Activated CD8-positive, alpha-beta memory T cell treated with anti-CD3 and anti-CD28 coated beads, Interleukin-2, amount 50 U/mL, for 48 hours (primary cell): ENCODE data around the gene SLC17A1.

Experiments used
- DNase-seq: peaks from one replicate; pipeline ENCODE4 v3.0.0-alpha.2; 2020

The SLC17A1 gene

GRCh38 chr6:25830458-25830857 lies 1.4 kb downstream of the SLC17A1 start:
- DNase-seq, result no peak

DNA sequence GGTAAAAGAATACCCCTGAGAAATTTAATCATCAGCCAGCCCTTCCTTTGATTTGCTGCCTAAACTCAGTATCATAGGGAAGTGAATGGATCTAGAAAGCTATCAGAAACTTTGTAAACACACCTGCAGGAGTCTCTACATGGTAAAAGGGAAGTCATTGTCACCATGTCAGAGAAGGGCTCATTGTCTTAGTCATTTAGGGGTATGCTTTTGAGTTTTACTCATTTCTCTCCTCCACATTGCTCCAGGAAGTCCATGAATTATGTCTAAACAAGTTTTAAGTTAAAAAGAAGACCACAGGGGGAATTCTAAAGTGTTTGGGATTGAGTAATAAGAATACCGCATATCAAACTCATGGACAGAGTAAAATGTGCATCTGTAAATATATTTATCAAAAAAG lies 2.5 kb downstream of the SLC17A1 start:
- no peak for DNase-seq

GRCh38 chr6:25821341-25821740 lies 10.5 kb downstream of the SLC17A1 start:
- DNase-seq, result no peak

DNA sequence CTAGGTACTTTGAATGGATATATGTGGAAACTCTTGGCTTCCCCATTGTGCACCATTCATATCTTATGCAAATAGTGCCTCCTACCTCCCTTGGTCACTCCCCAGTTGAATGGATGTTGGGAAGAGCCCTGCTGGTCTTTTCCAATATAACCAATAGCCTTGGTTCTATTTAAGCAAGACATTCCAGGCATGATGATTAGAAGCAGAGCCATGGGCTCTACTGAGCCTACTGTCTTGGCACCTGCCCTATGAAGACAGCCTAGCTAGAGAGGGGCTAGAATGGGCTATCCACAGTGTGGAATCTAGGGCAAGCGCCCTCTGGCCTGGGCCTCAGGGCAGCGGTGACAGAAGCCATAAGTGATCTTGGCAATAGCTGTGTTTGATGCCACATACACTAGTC lies 15.6 kb downstream of the SLC17A1 start:
- no peak for DNase-seq

- DNase-seq, result no peak
Observed at GRCh38 chr6:25815194-25815593, 16.7 kb downstream of the SLC17A1 start.

DNA sequence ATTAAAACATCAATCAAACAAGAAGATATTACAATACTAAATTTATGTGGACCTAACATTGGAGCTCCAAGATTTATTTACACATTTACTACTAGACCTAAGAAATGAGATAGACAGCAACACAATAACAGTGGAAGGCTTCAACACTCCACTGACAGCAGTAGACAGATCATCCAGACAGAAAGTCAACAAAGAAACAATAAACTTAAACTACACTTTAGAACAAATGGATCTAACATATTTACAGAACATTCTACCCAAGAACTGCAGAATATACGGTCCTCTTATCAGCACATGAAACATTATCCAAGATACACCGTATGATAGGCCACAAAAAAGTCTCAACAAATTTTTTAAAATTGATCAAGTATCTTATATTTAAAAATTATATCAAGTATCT lies 27.0 kb downstream of the SLC17A1 start:
- DNase-seq, result no peak

DNA sequence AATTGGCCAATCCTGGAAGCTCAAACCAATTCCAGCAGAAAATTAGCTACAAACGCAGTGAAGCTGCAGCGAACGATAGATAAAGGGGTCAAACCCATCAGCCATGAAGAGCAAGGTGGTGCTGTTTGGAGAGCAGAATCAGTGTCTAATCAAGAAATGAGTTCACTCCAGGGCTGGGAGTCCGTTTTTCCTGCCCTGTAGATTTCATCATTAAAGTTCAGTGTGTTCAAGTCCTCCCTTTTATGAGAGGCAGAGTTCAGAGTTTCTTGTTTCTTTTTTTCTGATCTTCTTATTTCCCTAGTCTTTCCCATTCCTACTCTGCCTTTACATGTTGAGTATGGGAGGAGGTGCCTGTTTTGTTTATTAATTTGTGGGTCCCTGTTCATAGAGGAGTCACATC lies 30.4 kb downstream of the SLC17A1 start:
- DNase-seq, result no peak

DNA sequence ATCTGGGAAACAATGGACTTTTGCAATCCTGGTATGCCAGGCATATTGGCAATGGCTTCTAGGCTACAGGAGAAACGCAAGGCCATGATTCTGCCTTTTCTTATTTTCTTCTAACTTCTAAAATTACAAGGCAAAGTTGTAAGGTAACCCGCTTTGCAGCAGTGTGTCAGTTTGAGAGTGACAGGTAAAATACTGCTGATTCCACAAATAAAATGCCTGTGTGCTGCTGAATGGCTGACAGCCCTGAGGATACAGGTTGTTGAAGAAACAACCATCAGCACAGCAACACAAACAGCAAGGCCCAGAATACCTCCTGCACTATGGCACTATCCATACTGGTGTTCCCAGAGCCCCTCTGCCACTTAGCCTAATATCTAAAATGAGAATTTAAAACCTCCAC lies 37.1 kb downstream of the SLC17A1 start:
- DNase-seq, result no peak

DNA sequence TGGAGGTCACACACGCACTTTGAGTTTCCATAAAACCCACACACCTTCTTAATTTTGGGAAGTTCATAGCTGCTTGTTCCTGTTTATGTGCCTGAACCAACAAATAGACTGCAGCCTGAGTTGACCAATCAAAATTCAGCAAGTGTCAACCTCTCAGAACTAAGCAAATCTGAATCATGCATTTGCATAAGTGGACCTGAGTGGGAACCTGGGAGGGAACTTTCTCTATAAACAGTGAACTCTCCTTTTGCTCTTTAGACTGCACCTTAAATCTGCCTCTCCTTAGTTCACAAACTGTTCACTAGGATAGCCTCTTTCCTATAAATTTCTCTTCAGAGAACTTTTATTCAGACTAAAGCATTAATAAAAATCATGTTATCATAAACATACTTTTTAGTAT lies 37.9 kb downstream of the SLC17A1 start:
- no peak for DNase-seq

DNA sequence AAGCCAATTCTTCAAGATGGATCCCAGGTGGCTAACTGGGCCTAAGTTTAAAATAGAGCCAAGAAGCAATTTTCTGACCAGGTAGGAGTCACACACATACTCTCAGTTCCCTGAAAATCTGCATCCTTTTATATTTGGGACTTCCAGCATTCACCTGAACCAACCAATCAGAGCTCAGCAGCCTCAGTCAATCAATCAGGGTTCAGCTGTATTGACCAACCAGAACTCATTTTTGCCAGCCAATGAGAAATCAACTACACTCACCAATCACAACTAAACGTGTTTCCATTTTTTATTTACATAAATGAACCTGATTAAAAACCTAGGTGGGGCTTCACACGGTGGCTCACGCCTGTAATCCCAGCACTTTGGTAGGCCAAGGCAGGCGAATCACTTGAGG lies 39.8 kb downstream of the SLC17A1 start:
- no peak for DNase-seq

DNA sequence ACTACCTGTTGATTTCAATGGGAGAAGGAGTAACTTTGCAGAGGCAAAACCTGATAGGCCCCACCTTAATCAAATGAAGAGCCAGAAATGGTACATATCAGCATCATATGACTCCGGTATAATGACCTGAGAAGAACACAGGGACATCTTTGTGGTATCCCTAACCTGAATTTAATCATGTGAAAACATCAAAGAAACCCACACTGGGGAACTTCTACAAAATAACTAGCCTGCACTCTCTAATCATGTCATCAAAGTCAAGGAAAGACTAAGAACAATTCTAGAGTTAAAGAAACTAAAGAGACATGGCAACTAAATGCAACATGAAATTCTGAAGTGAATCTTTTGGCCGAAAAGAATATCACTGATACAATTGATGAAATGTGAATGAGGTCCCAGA lies 42.4 kb downstream of the SLC17A1 start:
- DNase-seq, result no peak

DNA sequence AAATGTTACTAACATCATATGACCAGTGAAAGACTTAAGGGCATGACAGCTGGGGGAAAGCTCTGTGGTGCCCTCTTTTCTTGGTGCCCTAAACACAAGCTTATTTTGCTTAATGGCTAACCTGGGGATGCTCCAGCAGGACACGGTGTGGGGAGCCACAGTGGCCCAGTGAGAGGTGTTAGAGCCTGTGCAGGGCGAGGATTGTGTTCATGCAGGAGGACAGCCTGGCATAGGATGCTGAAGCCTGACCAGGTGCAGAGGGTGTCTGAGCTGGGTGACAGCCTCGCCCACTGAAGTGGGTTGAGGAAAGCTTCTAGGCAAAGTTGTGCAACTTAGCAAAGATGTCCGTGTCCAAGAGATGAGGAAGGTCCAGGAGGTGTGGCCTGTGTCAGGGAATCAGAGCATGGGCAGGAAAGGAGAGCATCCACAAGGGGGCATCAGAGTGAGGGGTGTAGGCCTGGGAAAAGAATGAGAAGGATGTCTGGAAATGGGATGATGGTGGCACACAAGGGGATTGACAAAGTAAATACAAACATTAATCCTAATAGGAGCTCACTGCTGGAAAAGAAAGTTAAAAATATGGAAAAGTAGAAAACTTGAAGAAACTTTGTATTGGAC lies 43.4 kb downstream of the SLC17A1 start:
- DNase-seq, result no peak

DNA sequence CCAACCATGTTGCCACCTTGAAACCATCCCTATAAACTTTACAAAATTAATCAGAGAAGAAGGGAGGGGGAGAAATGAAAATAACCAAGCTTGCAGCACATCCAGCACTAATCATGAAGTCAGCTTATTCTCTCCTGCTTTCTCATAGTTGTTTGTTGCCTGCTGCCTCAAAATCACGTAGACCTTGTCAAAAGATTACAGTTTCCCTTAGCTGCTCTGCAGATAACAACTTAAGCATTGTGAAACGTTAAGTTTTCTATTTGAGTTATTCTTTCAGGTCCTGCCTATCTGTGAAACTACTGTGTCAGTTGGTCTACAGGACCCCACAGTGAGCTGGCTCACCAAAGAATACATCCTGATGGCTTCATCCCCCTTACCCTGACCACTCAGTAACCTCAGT lies 44.4 kb downstream of the SLC17A1 start:
- DNase-seq, result no peak

DNA sequence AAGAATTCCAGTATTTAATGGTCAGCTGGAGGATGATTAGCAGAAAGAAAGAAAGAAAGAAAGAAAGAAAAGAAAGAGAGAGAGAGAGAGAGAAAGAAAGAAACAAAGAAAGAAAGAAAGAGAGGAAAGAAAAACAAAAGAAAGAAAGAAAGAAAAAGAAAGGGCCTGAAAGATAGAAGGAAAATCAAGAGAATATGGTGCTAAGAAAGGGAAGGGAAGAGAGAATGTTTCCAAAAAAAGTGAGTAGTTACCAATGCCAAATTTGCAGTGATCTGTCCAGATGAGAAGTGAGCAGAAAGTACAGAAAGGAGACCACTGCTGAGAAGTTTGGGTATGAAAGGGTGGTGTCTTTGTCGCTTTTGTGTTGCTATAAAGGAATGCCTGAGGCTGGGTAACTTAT lies 50.7 kb downstream of the SLC17A1 start:
- no peak for DNase-seq

DNA sequence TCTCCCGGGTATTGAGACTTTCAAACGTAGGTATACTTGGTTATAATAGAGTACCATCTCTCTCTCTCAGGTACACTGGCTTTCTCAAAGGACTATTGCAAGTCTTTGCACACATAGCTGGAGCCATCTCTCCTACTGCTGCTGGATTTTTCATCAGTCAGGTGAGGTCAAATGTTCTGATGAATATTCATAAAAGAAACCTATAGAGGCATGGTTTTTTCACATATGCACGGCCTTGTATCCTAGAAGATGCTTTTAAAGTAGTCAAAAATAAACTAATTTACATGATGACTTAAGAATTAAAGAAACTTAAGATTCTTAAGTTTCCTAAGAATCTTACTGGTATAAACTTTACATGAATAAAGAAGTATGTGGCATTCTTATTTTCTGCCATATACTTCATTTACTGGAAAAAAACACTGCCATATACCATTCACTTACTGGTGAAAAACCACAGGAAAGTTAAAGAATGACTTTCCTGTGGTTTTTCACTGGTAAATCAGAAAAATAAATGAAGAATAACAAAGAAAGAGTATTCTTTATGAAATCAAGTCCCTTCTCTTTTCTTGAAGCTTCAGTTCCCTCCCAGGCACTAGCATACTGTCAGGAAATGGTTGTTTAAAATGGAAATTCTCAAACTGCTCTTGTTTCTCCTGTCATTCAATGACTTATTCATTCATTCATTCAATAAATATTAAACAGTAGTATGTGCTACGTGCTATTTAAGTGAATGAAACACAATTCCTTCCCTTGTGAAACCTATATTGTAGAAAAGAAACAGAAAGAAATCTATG lies 53.8 kb downstream of the SLC17A1 start:
- DNase-seq, result no peak

DNA sequence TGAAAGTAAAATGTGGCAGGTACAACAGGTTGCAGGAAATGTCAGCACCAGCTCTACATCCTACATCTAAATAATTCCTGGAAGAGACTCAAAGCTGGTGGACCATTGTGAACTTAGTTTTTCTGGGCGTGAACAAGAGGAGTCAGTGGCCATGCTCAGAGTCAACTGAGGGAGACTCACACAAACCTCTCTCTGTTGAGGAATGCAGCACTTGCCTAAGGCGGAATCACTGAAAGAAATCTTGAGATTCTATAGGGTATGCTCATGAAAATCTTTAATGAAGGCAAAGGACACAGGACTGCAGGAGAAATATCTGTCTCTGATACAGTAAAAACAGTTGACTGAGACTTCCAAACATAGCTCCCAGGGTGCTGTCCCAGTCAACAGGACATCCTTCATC lies 54.8 kb downstream of the SLC17A1 start:
- no peak for DNase-seq

DNA sequence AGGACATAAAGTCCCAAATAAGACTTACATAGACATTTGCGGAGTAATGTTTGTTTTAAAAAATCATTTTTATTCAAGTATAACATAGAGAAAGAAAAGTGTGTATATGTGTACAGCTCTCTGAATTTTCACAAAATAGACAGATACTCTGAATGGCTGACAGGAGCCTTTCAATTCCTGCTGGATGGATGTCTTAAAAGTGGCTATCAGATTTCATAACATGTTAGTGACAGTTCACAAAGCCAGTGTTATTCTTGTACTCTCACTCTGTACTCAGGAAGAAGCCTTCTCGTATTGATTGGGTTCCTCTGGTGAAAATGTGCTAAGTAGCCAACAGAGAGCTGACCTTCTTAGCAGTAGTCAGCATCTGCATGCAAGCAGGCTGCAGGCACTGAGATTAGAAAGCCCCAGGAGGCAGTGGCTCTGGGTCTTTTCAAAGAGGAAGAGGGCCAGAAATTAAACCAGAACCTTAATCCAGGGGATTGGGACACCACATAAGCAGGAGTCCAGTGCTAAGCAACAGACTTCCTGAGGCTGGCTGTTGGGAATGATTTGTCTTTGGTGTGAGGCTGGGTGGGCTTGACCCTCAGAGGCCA lies 57.6 kb downstream of the SLC17A1 start:
- DNase-seq, result no peak

GRCh38 chr6:25769983-25770382 lies 61.9 kb downstream of the SLC17A1 start:
- DNase-seq, result no peak

DNA sequence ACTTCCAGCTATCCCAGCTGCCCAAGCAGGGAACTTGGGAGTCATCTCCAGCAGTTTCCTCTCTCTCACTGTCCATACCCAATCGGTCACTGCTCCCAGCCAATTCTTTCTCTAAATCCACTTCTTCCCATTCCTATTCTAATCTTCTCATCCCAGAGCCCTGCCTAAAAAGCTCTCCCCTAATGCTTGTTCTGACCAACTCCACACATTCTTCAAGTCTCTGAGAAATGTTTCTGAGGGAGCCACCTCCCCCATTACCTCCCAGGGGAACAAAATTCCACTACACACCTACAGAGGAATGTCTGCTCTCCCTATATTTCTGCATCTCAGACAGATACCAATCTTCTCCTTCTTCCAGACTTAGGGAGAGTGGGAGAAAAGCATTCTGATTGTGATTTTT lies 63.3 kb downstream of the SLC17A1 start:
- no peak for DNase-seq

GRCh38 chr6:25764611-25765010 lies 67.2 kb downstream of the SLC17A1 start:
- DNase-seq, result no peak

GRCh38 chr6:25757936-25758642 lies 73.8 kb downstream of the SLC17A1 start:
- DNase-seq, result no peak

- no peak for DNase-seq
Observed at GRCh38 chr6:25756382-25757363, 75.2 kb downstream of the SLC17A1 start.

- DNase-seq, result no peak
Observed at GRCh38 chr6:25755483-25755882, 76.4 kb downstream of the SLC17A1 start.
